Activated naive CD4-positive, alpha-beta T cell treated with anti-CD3 and anti-CD28 coated beads for 36 hours (primary cell): ENCODE measurements around the gene ANKRD27. TPM values are rescaled to one million over a fixed set of nuclear protein-coding genes. Genes with fewer than 3 reads are reported as not detected.
A peak's percentile ranks its signal among the peaks of the same experiment; 100 is the strongest.

ENCODE experiments used
- CTCF ChIA-PET: fragments of 350-600 bp; sonication (Branson Sonifier 250); formaldehyde crosslinking; loops from one replicate; lab custom pipeline; 2021; ENCODE audit warnings: antibody characterized with exemption; lab: Charles Lee
- DNase-seq: peaks from one replicate; pipeline ENCODE4 v3.0.0-alpha.2; 2020
- H3K27ac Mint-ChIP-seq: one replicate; pipeline ENCODE4 v1.8.0; 2021; ENCODE audit warnings: mild to moderate bottlenecking, mixed read lengths
- H3K27me3 Mint-ChIP-seq: one replicate; pipeline ENCODE4 v1.8.0; 2021; ENCODE audit warnings: low read depth, mixed read lengths
- H3K36me3 Mint-ChIP-seq: one replicate; pipeline ENCODE4 v1.8.0; 2021; ENCODE audit warnings: low read depth, mixed read lengths
- H3K4me1 Mint-ChIP-seq: one replicate; pipeline ENCODE4 v1.8.0; 2021; ENCODE audit warnings: low read depth, mixed read lengths
- H3K4me3 Mint-ChIP-seq: one replicate; pipeline ENCODE4 v1.8.0; 2021; ENCODE audit warnings: mild to moderate bottlenecking, moderate library complexity, mixed read lengths
- H3K9me3 Mint-ChIP-seq: one replicate; pipeline ENCODE4 v1.8.0; 2021; ENCODE audit warnings: mixed read lengths
- intact Hi-C: fragments of 100-400 bp; cut with micrococcal nuclease; formaldehyde crosslinking; loops from one replicate; pipeline ENCODE4 v1.15.1; 2023
- total RNA-seq, 2 experiments: library from RNA; stranded (reverse); gene quantifications; one replicate each; pipeline ENCODE4 v1.2.3, GENCODE V29; 2021

ANKRD27 gene
- total RNA-seq, 2 experiments from 2014 or later = 28.8 to 29.7 TPM

DNA sequence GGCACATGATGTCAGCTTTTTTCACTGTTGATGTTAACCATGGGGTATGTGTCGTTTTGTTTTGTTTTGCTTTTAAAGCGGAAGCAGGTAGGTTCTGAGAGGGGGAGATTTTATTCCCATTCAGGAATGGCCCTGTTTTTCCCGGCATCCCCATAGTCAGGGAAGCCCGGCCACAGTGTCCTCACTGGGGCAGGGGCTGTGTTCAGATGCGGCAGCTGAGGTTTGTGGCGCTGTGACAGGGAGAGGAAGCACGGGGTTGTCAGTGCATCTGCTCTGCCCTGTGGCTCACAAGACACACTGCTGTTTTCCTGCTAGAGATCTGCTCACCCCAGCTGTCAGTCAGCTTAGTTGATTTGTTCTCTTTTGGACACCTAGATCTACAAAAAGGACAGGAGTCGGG lies 27.6 kb downstream of the ANKRD27 start:
- no peak overlapping the region for H3K27ac Mint-ChIP-seq
- no peaks in the 10 kb centered on the region for H3K9me3 Mint-ChIP-seq
- intact Hi-C loops = no loop called here
- no peak for DNase-seq
- peaks cover 19% of the 10 kb centered on the region for H3K4me1 Mint-ChIP-seq
- CTCF ChIA-PET = no interaction called here
- H3K4me3 Mint-ChIP-seq = no peak overlapping the region
- H3K36me3 Mint-ChIP-seq = peaks cover 38% of the 10 kb centered on the region
- H3K27me3 Mint-ChIP-seq = no peaks in the 10 kb centered on the region

GRCh38 chr19:32646556-32646955 lies 28.4 kb downstream of the ANKRD27 start:
- no peaks in the 10 kb centered on the region for H3K9me3 Mint-ChIP-seq
- H3K4me1 Mint-ChIP-seq = peaks cover 25% of the 10 kb centered on the region
- DNase-seq = no peak
- H3K27me3 Mint-ChIP-seq = no peaks in the 10 kb centered on the region
- no peak overlapping the region for H3K27ac Mint-ChIP-seq
- intact Hi-C loops = no loop called here
- CTCF ChIA-PET = no interaction called here
- peaks cover 44% of the 10 kb centered on the region for H3K36me3 Mint-ChIP-seq
- no peak overlapping the region for H3K4me3 Mint-ChIP-seq

- peak; percentile 86 for DNase-seq
- H3K9me3 Mint-ChIP-seq = no peaks in the 10 kb centered on the region
- peaks cover 25% of the 10 kb centered on the region for H3K4me1 Mint-ChIP-seq
- no peak overlapping the region for H3K4me3 Mint-ChIP-seq
- H3K36me3 Mint-ChIP-seq = peaks cover 42% of the 10 kb centered on the region
- H3K27ac Mint-ChIP-seq = no peak overlapping the region
- intact Hi-C loops = loop anchor here (1.0 to 2.0 kb wide), 3 partner anchors 33 to 152 kb away; partner anchors contain the start of genes ANKRD27, NUDT19 and RGS9BP
- H3K27me3 Mint-ChIP-seq = no peaks in the 10 kb centered on the region
- CTCF ChIA-PET = no interaction called here
These were observed 32.2 kb downstream of the ANKRD27 start for GRCh38 chr19:32642771-32643170.

GRCh38 chr19:32638625-32639024 lies 36.4 kb downstream of the ANKRD27 start:
- Mint-ChIP-seq H3K4me3 (no peak overlapping the region), H3K4me1 (peaks cover 19% of the 10 kb centered on the region), H3K9me3 (no peaks in the 10 kb centered on the region), H3K27me3 (no peaks in the 10 kb centered on the region), H3K36me3 (peaks cover 36% of the 10 kb centered on the region), H3K27ac (no peak overlapping the region)
- no peak for DNase-seq
- intact Hi-C loops = no loop called here
- CTCF ChIA-PET = no interaction called here

DNA sequence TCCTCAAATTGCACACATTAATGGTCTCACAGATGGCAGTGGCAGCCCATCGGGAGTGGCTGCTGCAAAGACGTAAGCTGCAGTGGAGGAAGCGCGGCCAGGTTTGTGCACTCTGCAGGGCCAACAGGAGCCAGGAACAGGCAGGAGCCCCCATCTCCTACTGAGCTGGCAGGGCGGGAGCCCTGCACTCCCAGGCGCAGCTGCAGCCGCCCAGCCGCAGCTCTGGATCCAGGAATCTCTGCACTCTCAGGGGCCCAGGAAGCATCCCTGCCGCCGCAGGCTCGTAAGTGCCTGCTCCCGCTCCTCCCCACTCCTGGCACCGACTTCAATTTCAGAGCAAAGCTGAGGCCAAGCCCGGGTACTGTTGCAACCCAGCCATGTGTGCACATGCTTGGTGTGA lies 37.5 kb downstream of the ANKRD27 start:
- Mint-ChIP-seq H3K9me3 (no peaks in the 10 kb centered on the region), H3K36me3 (peaks cover 27% of the 10 kb centered on the region), H3K4me3 (no peak overlapping the region), H3K4me1 (peaks cover 7% of the 10 kb centered on the region), H3K27ac (no peak overlapping the region), H3K27me3 (no peaks in the 10 kb centered on the region)
- CTCF ChIA-PET = no interaction called here
- intact Hi-C loops = no loop called here
- DNase-seq = no peak

- intact Hi-C loops = no loop called here
- Mint-ChIP-seq H3K27me3 (no peaks in the 10 kb centered on the region), H3K9me3 (no peaks in the 10 kb centered on the region), H3K4me3 (no peak overlapping the region), H3K27ac (no peak overlapping the region), H3K36me3 (peaks cover 6% of the 10 kb centered on the region), H3K4me1 (no peaks in the 10 kb centered on the region)
- CTCF ChIA-PET = interaction anchor here (0.6 kb wide), 1 partner anchor 726 kb away, joined by 3 read pairs; no protein-coding TSS in a partner anchor
- DNase-seq = no peak
These were observed 43.6 kb downstream of the ANKRD27 start for GRCh38 chr19:32631381-32631780.

- no peak overlapping the region for H3K27ac Mint-ChIP-seq
- peaks cover 6% of the 10 kb centered on the region for H3K36me3 Mint-ChIP-seq
- H3K9me3 Mint-ChIP-seq = no peaks in the 10 kb centered on the region
- CTCF ChIA-PET = interaction anchor here (0.6 kb wide), 1 partner anchor 11 kb away, joined by 4 read pairs; no protein-coding TSS in a partner anchor
- intact Hi-C loops = no loop called here
- no peak overlapping the region for H3K4me3 Mint-ChIP-seq
- H3K27me3 Mint-ChIP-seq = no peaks in the 10 kb centered on the region
- DNase-seq = no peak
- H3K4me1 Mint-ChIP-seq = no peaks in the 10 kb centered on the region
These were observed 44.6 kb downstream of the ANKRD27 start for GRCh38 chr19:32630338-32630737.

DNA sequence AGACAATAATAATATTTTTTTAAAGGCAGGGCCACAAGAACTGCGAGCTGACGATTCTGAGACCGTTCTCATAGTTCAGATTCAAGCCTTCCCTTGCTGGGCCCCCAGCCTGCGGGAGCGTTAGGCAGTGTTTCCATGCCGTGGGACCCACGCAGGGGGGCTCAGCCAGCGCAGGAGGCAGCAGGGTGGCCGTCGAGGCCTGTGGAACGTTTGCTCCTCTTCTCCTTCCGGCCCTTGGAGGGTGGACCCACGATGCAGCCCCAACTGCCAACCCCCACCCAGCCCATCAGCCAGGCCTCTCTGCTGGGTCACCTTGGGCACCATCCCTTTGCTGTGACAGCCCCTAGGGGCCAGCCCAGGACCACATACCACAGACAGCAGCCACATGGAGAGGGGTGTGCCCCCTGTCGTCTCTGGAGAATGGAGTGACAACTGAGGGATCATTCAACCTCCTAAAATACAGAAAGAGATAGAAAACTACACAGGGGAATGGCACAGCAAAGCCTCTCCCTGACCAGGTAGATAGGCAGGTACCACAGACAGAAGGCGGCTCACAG lies 47.2 kb downstream of the ANKRD27 start:
- no peak overlapping the region for H3K27ac Mint-ChIP-seq
- H3K27me3 Mint-ChIP-seq = no peaks in the 10 kb centered on the region
- no peaks in the 10 kb centered on the region for H3K9me3 Mint-ChIP-seq
- H3K36me3 Mint-ChIP-seq = peaks cover 8% of the 10 kb centered on the region
- no peak for DNase-seq
- CTCF ChIA-PET = no interaction called here
- no peaks in the 10 kb centered on the region for H3K4me1 Mint-ChIP-seq
- no peak overlapping the region for H3K4me3 Mint-ChIP-seq
- intact Hi-C loops = no loop called here

DNA sequence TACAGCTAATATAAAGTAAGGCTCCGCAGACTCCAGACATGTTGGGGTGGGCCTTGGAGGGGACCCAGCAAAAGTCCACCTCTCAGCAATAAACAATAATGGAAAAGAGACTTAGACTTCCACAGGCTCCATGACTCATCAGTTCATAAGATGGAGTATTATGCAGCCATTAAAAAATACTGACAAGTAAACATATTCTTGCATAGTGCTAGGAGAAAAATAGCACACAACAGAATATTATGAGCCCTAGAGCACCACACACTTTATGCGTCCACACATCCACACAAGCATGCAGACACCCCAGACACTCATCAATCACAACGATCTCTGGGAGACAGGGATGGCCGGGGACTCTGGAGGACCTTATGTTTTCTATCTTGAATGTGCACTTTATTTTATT lies 48.0 kb downstream of the ANKRD27 start:
- no peaks in the 10 kb centered on the region for H3K4me1 Mint-ChIP-seq
- H3K36me3 Mint-ChIP-seq = peaks cover 12% of the 10 kb centered on the region
- intact Hi-C loops = no loop called here
- H3K27ac Mint-ChIP-seq = no peak overlapping the region
- H3K4me3 Mint-ChIP-seq = no peak overlapping the region
- H3K9me3 Mint-ChIP-seq = no peaks in the 10 kb centered on the region
- DNase-seq = no peak
- CTCF ChIA-PET = no interaction called here
- no peaks in the 10 kb centered on the region for H3K27me3 Mint-ChIP-seq

GRCh38 chr19:32624410-32624809 lies 50.6 kb downstream of the ANKRD27 start:
- H3K36me3 Mint-ChIP-seq = peaks cover 15% of the 10 kb centered on the region
- CTCF ChIA-PET = interaction anchor here (0.5 kb wide), 1 partner anchor 54 kb away, joined by 4 read pairs; no protein-coding TSS in a partner anchor
- H3K4me3 Mint-ChIP-seq = no peak overlapping the region
- no peak overlapping the region for H3K27ac Mint-ChIP-seq
- intact Hi-C loops = no loop called here
- no peaks in the 10 kb centered on the region for H3K27me3 Mint-ChIP-seq
- H3K4me1 Mint-ChIP-seq = no peaks in the 10 kb centered on the region
- DNase-seq = no peak
- H3K9me3 Mint-ChIP-seq = no peaks in the 10 kb centered on the region

GRCh38 chr19:32622002-32622401 lies 53.0 kb downstream of the ANKRD27 start:
- CTCF ChIA-PET = no interaction called here
- DNase-seq = no peak
- Mint-ChIP-seq H3K4me1 (no peaks in the 10 kb centered on the region), H3K27me3 (no peaks in the 10 kb centered on the region), H3K9me3 (no peaks in the 10 kb centered on the region), H3K4me3 (no peak overlapping the region), H3K27ac (no peak overlapping the region), H3K36me3 (peaks cover 15% of the 10 kb centered on the region)
- intact Hi-C loops = no loop called here

GRCh38 chr19:32619051-32619685 lies 55.8 kb downstream of the ANKRD27 start:
- no peak overlapping the region for H3K4me3 Mint-ChIP-seq
- H3K9me3 Mint-ChIP-seq = no peaks in the 10 kb centered on the region
- H3K36me3 Mint-ChIP-seq = peaks cover 23% of the 10 kb centered on the region
- CTCF ChIA-PET = interaction anchor here (0.6 kb wide), 1 partner anchor 439 kb away, joined by 3 read pairs; no protein-coding TSS in a partner anchor
- no peak overlapping the region for H3K27ac Mint-ChIP-seq
- DNase-seq = no peak
- intact Hi-C loops = no loop called here
- H3K4me1 Mint-ChIP-seq = no peaks in the 10 kb centered on the region
- H3K27me3 Mint-ChIP-seq = no peaks in the 10 kb centered on the region

- no peak overlapping the region for H3K4me3 Mint-ChIP-seq
- DNase-seq = no peak
- no peaks in the 10 kb centered on the region for H3K4me1 Mint-ChIP-seq
- H3K27ac Mint-ChIP-seq = no peak overlapping the region
- peaks cover 32% of the 10 kb centered on the region for H3K36me3 Mint-ChIP-seq
- CTCF ChIA-PET = interaction anchor here (1.3 kb wide), 1 partner anchor 15 kb away, joined by 5 read pairs; no protein-coding TSS in a partner anchor
- no peaks in the 10 kb centered on the region for H3K27me3 Mint-ChIP-seq
- no peaks in the 10 kb centered on the region for H3K9me3 Mint-ChIP-seq
- intact Hi-C loops = no loop called here
These were observed 59.4 kb downstream of the ANKRD27 start for GRCh38 chr19:32615569-32615968.
